ENCODE results near the gene HINT2. TPM values are rescaled to one million over a fixed set of nuclear protein-coding genes. Genes with fewer than 3 reads are reported as not detected.

The HINT2 gene
- total and polyA plus RNA-seq, 2 donors (not counting 1 experiment from before 2014, with no cell fraction given): 31.9 to 33.6 TPM

GRCh38 chr9:35793461-35793860, 21.4 kb downstream of the HINT2 start:
- intact Hi-C loops (cut with micrococcal nuclease): no loop called here
- no peak for ATAC-seq (ENCODE audit: low read depth)

DNA sequence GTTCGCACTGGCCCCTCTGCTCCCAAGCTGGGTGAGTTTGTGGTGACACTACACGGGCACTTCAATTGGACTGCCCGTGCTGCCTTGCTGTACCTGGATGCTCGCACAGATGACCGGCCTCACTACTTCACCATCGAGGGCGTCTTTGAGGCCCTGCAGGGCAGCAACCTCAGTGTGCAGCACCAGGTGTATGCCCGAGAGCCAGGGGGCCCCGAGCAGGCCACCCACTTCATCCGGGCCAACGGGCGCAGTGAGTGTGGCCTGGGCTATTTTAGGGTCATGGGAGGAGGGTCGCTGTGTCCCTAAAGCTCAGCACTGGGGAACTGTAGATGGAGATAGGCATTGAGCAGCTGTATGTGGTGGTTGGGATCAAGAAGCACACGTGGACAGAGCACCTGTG, 22.0 kb downstream of the HINT2 start:
- CTCF ChIA-PET: interaction anchor here (0.6 to 2.6 kb wide), 6 partner anchors 17 to 152 kb away, joined by 3 to 24 read pairs (median 6); partner anchors contain the start of gene SPAG8
- POLR2A ChIA-PET: no interaction called here

More at GRCh38 chr9:35793461-35793860, 21.4 kb downstream of the HINT2 start:
- Histone ChIP-seq H3K27ac (ENCODE audit: low read length in 2 of 2) (no peak overlapping the region), H3K36me3 (replicated peaks in 1 of 2; ENCODE audit: control extremely low read depth in 1 of 2, control insufficient read depth in 1 of 2, extremely low read depth in 1 of 2, insufficient read depth in 2 of 2, low read length in 1 of 2) (no peaks in the 10 kb centered on the region), H3K4me1 (ENCODE audit: control insufficient read depth in 2 of 2, insufficient read depth in 2 of 2, low read length in 2 of 2) (peaks cover 5% of the 10 kb centered on the region in 2 donors), H2AFZ (ENCODE audit: insufficient read depth, low read depth, low read length, poor library complexity, severe bottlenecking) (no peak overlapping the region), H3K9me3 (ENCODE audit: control extremely low read depth in 1 of 3, control insufficient read depth in 2 of 3, insufficient read depth in 1 of 3, low read length in 2 of 3) (no peaks in the 10 kb centered on the region), H4K20me1 (ENCODE audit: control insufficient read depth, insufficient read depth, low read length, poor library complexity, severe bottlenecking) (peaks cover 9% of the 10 kb centered on the region), H3K27me3 (replicated peaks in 1 of 4; ENCODE audit: control extremely low read depth in 1 of 4, control insufficient read depth in 3 of 4, insufficient read depth in 4 of 4, low read length in 3 of 4) (peaks cover 0 to 6% (median 3%) of the 10 kb centered on the region in 4 experiments), H3K79me2 (ENCODE audit: control insufficient read depth, insufficient read depth, low read length) (peaks cover 5% of the 10 kb centered on the region), H3K9ac (ENCODE audit: low read length) (no peak overlapping the region), H3K4me3 (ENCODE audit: control extremely low read depth in 1 of 5, extremely low read depth in 1 of 5, insufficient read depth in 1 of 5, low read depth in 2 of 5, low read length in 4 of 5) (no peak overlapping the region), H3K4me2 (replicated peaks; ENCODE audit: low read depth, low read length, poor library complexity, severe bottlenecking) (no peak overlapping the region)
- peaks cover 4% of the 10 kb centered on the region for H3K27me3 Mint-ChIP-seq
- DNase-seq: no peak
- H3K9me3 Mint-ChIP-seq (ENCODE audit: insufficient read depth): no peaks in the 10 kb centered on the region
- TF ChIP-seq CTCF (IDR thresholded peaks at IDR 0.05) (no peak), EZH2 (IDR thresholded peaks at IDR 0.05; ENCODE audit: borderline replicate concordance, insufficient read depth, low read depth, low read length, poor library complexity, severe bottlenecking) (no peak)
- no peak overlapping the region for H3K27ac Mint-ChIP-seq
- ChIA-PET POLR2A (no interaction called here), CTCF (interaction anchor here (0.6 to 2.6 kb wide), 4 partner anchors 32 to 152 kb away, joined by 3 to 24 read pairs (median 12); no protein-coding TSS in a partner anchor)
- H3K4me3 Mint-ChIP-seq: no peak overlapping the region
- 100% methylated on average over 2 of the region's 2 CpGs for WGBS (ENCODE audit: insufficient coverage)
- peaks cover 9% of the 10 kb centered on the region for H3K4me1 Mint-ChIP-seq

More for the DNA sequence above, 22.0 kb downstream of the HINT2 start:
- no peaks in the 10 kb centered on the region for H3K9me3 ChIP-seq (ENCODE audit: control extremely low read depth in 1 of 3, control insufficient read depth in 2 of 3, insufficient read depth in 1 of 3, low read length in 2 of 3)
- H3K27me3 ChIP-seq (replicated peaks in 1 of 4; ENCODE audit: control extremely low read depth in 1 of 4, control insufficient read depth in 3 of 4, insufficient read depth in 4 of 4, low read length in 3 of 4): peaks cover 0 to 6% (median 3%) of the 10 kb centered on the region in 4 experiments
- Mint-ChIP-seq H3K27ac (no peak overlapping the region), H3K9me3 (ENCODE audit: insufficient read depth) (no peaks in the 10 kb centered on the region), H3K27me3 (peaks cover 4% of the 10 kb centered on the region), H3K4me3 (peak overlapping the region; percentile 29), H3K4me1 (peaks cover 9% of the 10 kb centered on the region)
- DNase-seq (no peak), ATAC-seq (ENCODE audit: low read depth) (no peak)
- H3K4me1 ChIP-seq (ENCODE audit: control insufficient read depth in 2 of 2, insufficient read depth in 2 of 2, low read length in 2 of 2): peaks cover 5% of the 10 kb centered on the region in 2 donors
- WGBS (ENCODE audit: insufficient coverage): 97% methylated on average over 14 of the region's 14 CpGs
- H3K79me2 ChIP-seq (ENCODE audit: control insufficient read depth, insufficient read depth, low read length): peaks cover 5% of the 10 kb centered on the region
- no peak overlapping the region for H2AFZ ChIP-seq (ENCODE audit: insufficient read depth, low read depth, low read length, poor library complexity, severe bottlenecking)
- H3K27ac ChIP-seq (ENCODE audit: low read length in 2 of 2): no peak overlapping the region
- TF ChIP-seq EZH2 (IDR thresholded peaks at IDR 0.05; ENCODE audit: borderline replicate concordance, insufficient read depth, low read depth, low read length, poor library complexity, severe bottlenecking): no peak
- TF ChIP-seq CTCF (IDR thresholded peaks at IDR 0.05): no peak
- no peaks in the 10 kb centered on the region for H3K36me3 ChIP-seq (replicated peaks in 1 of 2; ENCODE audit: control extremely low read depth in 1 of 2, control insufficient read depth in 1 of 2, extremely low read depth in 1 of 2, insufficient read depth in 2 of 2, low read length in 1 of 2)
- H4K20me1 ChIP-seq (ENCODE audit: control insufficient read depth, insufficient read depth, low read length, poor library complexity, severe bottlenecking): peaks cover 9% of the 10 kb centered on the region
- intact Hi-C loops (cut with micrococcal nuclease): no loop called here
- no peak overlapping the region for H3K4me2 ChIP-seq (replicated peaks; ENCODE audit: low read depth, low read length, poor library complexity, severe bottlenecking)
- no peak overlapping the region for H3K4me3 ChIP-seq (ENCODE audit: control extremely low read depth in 1 of 5, extremely low read depth in 1 of 5, insufficient read depth in 1 of 5, low read depth in 2 of 5, low read length in 4 of 5)
- H3K9ac ChIP-seq (ENCODE audit: low read length): no peak overlapping the region

All from B cell (primary cell).